RWPE2 (cell line): ENCODE results near the gene TRIP4.

Experiments
- ATAC-seq: fragments of 200-7000 bp; cut with Tn5 transposase; 3 replicates; pipeline ENCODE4 v1.9.1; 2021; ENCODE audit warnings: low read depth
- DNase-seq: peaks from one replicate; pipeline ENCODE4 v3.0.0-alpha.2; 2020; ENCODE audit warnings: low spot score
- H3K27ac ChIP-seq: fragments of 450-650 bp; 2 replicates; pipeline ENCODE4 v1.5.1; 2017; ENCODE audit warnings: mild to moderate bottlenecking; ENCODE audit not compliant: poor library complexity, severe bottlenecking
- H3K27me3 ChIP-seq: fragments of 250-450 bp; sonication (Bioruptor Pico); 2 replicates; pipeline ENCODE4 v1.5.1; 2021; ENCODE audit warnings: mild to moderate bottlenecking, moderate library complexity; ENCODE audit not compliant: insufficient read depth, poor library complexity, severe bottlenecking
- H3K36me3 ChIP-seq: fragments of 250-450 bp; sonication (Bioruptor Pico); 2 replicates; pipeline ENCODE4 v1.5.1; 2020; ENCODE audit warnings: low read depth, mild to moderate bottlenecking, moderate library complexity
- H3K4me1 ChIP-seq: fragments of 250-450 bp; sonication (Bioruptor Pico); 2 replicates; pipeline ENCODE4 v1.5.1; 2021; ENCODE audit warnings: mild to moderate bottlenecking, moderate library complexity; ENCODE audit not compliant: insufficient read depth, poor library complexity, severe bottlenecking
- H3K4me3 ChIP-seq: fragments of 250-450 bp; sonication (Bioruptor Pico); 2 replicates; pipeline ENCODE4 v1.5.1; 2021; ENCODE audit warnings: mild to moderate bottlenecking, moderate library complexity; ENCODE audit not compliant: severe bottlenecking
- H3K9me3 ChIP-seq: fragments of 250-450 bp; sonication (Bioruptor Pico); 2 replicates; pipeline ENCODE4 v1.5.1; 2021; ENCODE audit warnings: mild to moderate bottlenecking, moderate library complexity; ENCODE audit not compliant: severe bottlenecking
- CTCF ChIP-seq: fragments of 450-650 bp; IDR thresholded peaks from one replicate; pipeline ENCODE4 v1.5.1; 2017; ENCODE audit warnings: mild to moderate bottlenecking, moderate library complexity; ENCODE audit not compliant: poor library complexity, severe bottlenecking

The TRIP4 gene

GRCh38 chr15:64354688-64355344 is 32.8 kb upstream of the TRIP4 start:
- peaks cover 7% of the 10 kb centered on the region for H3K4me1 ChIP-seq
- DNase-seq: no peak

GRCh38 chr15:64355348-64355943 is 32.2 kb upstream of the TRIP4 start:
- peak; percentile 28 for ATAC-seq

More at GRCh38 chr15:64354688-64355344, 32.8 kb upstream of the TRIP4 start:
- ATAC-seq: no peak; the same call in 2 of the 3 replicates
- H3K36me3 ChIP-seq: peaks cover 32% of the 10 kb centered on the region
- no peaks in the 10 kb centered on the region for H3K9me3 ChIP-seq
- TF ChIP-seq CTCF: no peak
- no peaks in the 10 kb centered on the region for H3K27me3 ChIP-seq
- H3K27ac ChIP-seq: peak overlapping the region; percentile 72
- peak overlapping the region; percentile 70 for H3K4me3 ChIP-seq

GRCh38 chr15:64355944-64356709 is 31.5 kb upstream of the TRIP4 start, which contains the start of gene CSNK1G1:
Gene CSNK1G1 (minus strand): TSS chr15:64356173. CDS start chr15:64300499, 55,674 bp downstream.
- ATAC-seq (peak; percentile 95), DNase-seq (peak; percentile 98)
- H3K27ac ChIP-seq: peak within 1 kb of the TSS; percentile 72
- peaks cover 27% of the 10 kb centered on the region for H3K36me3 ChIP-seq
- H3K9me3 ChIP-seq: no peaks in the 10 kb centered on the region
- no peaks in the 10 kb centered on the region for H3K27me3 ChIP-seq
- peaks cover 7% of the 10 kb centered on the region for H3K4me1 ChIP-seq
- TF ChIP-seq CTCF: peak; percentile 90
- H3K4me3 ChIP-seq: peak within 1 kb of the TSS; percentile 70

More at GRCh38 chr15:64355348-64355943, 32.2 kb upstream of the TRIP4 start:
- no peaks in the 10 kb centered on the region for H3K9me3 ChIP-seq
- no peaks in the 10 kb centered on the region for H3K27me3 ChIP-seq
- H3K27ac ChIP-seq: peak overlapping the region; percentile 72
- H3K4me3 ChIP-seq: peak overlapping the region; percentile 70
- peaks cover 30% of the 10 kb centered on the region for H3K36me3 ChIP-seq
- peaks cover 7% of the 10 kb centered on the region for H3K4me1 ChIP-seq
- TF ChIP-seq CTCF: no peak
- no peak for DNase-seq

GRCh38 chr15:64356710-64357040 is 31.0 kb upstream of the TRIP4 start:
- Histone ChIP-seq H3K27me3 (no peaks in the 10 kb centered on the region), H3K4me1 (peaks cover 7% of the 10 kb centered on the region), H3K4me3 (peak overlapping the region; percentile 70), H3K9me3 (no peaks in the 10 kb centered on the region), H3K36me3 (peaks cover 27% of the 10 kb centered on the region), H3K27ac (peak overlapping the region; percentile 72)
- peak; percentile 63 for TF ChIP-seq CTCF
- DNase-seq: no peak
- no peak for ATAC-seq
